Lower leg skin (tissue), 3 donors: ENCODE measurements around the gene C9orf152.

Experiments
- POLR2A ChIP-seq, 2 donors: fragments of 450-650 bp; IDR thresholded peaks; one replicate each; pipeline ENCODE4 v1.6.1; 2016 to 2017; ENCODE audit warnings: antibody characterized with exemption in 2 of 2, mild to moderate bottlenecking in 1 of 2, moderate library complexity in 1 of 2
- TF ChIP-seq, protein P1 (sequence below), 3 donors: fragments of 450-650 bp; IDR thresholded peaks; one replicate each; pipeline ENCODE4 v1.5.1; 2016; ENCODE audit warnings: antibody characterized with exemption in 3 of 3, mild to moderate bottlenecking in 3 of 3, moderate library complexity in 2 of 3

DNA sequence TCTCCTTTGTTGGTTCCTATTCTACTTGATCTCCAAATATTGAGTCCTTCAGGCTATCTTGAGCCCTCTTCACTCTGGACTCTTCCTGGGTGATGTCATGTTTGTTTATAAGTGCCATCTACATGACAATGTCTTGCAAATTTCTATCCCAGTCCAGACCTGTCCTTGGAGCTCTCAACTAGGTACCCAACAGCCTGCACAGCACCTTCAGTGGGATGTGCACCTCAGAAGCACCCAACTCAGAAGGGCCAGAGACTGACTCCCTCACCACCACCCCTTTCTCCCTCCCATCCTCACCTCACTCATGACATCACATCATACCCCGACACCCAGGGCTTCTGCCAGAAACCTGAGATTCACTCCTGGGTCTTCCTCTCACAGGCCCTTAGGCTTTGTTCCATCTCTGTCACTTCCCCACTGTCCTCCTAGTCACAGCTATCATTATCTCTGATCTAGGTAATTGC lies 33.9 kb upstream of the C9orf152 start:
- TF ChIP-seq, protein P1, sequence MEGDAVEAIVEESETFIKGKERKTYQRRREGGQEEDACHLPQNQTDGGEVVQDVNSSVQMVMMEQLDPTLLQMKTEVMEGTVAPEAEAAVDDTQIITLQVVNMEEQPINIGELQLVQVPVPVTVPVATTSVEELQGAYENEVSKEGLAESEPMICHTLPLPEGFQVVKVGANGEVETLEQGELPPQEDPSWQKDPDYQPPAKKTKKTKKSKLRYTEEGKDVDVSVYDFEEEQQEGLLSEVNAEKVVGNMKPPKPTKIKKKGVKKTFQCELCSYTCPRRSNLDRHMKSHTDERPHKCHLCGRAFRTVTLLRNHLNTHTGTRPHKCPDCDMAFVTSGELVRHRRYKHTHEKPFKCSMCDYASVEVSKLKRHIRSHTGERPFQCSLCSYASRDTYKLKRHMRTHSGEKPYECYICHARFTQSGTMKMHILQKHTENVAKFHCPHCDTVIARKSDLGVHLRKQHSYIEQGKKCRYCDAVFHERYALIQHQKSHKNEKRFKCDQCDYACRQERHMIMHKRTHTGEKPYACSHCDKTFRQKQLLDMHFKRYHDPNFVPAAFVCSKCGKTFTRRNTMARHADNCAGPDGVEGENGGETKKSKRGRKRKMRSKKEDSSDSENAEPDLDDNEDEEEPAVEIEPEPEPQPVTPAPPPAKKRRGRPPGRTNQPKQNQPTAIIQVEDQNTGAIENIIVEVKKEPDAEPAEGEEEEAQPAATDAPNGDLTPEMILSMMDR (IDR thresholded peaks at IDR 0.05) = no peak
- no peak for TF ChIP-seq POLR2A (IDR thresholded peaks at IDR 0.05)
